ENCODE results near the gene ROR2. TPM values are rescaled to one million over a fixed set of nuclear protein-coding genes. Genes with fewer than 3 reads are reported as not detected.

The ROR2 gene
- total RNA-seq, 2 donors from 2014 or later: 37.2 to 43.9 TPM

GRCh38 chr9:91890662-91891061 is 59.4 kb downstream of the ROR2 start:
- Histone ChIP-seq H3K27ac (no peak overlapping the region), H3K36me3 (no peaks in the 10 kb centered on the region), H3K27me3 (replicated peaks; ENCODE audit: insufficient read depth) (no peaks in the 10 kb centered on the region), H3K4me1 (replicated peaks) (no peaks in the 10 kb centered on the region), H3K9me3 (no peaks in the 10 kb centered on the region), H3K4me3 (no peak overlapping the region)
- no peak for TF ChIP-seq POLR2AphosphoS5 (IDR thresholded peaks at IDR 0.05)
- no peak for DNase-seq (ENCODE audit: low spot score)
- WGBS: 51% methylated on average over 3 of the region's 3 CpGs
- intact Hi-C loops (cut with DNase I): no loop called here

DNA sequence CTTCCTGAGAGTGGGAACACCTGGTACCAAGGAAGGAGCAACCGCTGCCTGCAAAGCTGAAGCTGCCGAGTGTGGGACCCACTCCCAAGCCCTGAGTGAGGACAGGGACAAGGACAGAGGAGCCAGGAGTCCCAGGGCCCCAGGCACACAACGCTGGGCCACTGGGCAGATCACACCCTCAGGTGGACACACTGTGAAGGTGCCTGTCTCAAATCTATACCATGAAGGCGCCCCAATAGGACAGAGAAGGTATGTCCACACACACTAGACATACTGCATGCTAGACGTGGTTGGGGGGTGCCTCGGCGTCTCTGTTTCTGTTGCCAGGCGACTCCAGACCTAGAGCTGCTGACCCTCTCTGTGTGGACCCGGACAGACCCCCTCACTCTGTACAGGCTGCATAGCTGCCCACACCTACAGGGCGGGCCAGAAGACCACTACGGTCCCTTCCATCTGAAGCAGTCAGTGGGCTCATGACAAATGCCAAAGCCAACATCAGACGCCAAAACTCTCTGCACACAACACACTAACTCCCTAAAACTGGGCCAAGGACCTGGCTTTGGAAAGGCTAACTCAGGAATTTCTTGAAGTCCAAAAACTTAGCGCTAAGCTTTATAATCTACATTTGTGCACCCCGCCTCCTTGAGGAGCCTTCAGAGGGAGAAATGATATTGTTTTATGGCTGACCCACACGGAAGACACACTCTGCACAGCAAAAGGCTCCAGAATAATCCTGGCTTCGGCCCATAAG is 60.7 kb downstream of the ROR2 start:
- H3K9me3 ChIP-seq: no peaks in the 10 kb centered on the region
- no peak for TF ChIP-seq POLR2A (IDR thresholded peaks at IDR 0.05)
- H3K4me1 ChIP-seq (replicated peaks): no peaks in the 10 kb centered on the region
- intact Hi-C loops (cut with DNase I): no loop called here
- H3K36me3 ChIP-seq: no peaks in the 10 kb centered on the region
- 79% methylated on average over 16 of the region's 16 CpGs for whole genome bisulfite sequencing
- no peak overlapping the region for H3K4me3 ChIP-seq
- H3K27ac ChIP-seq: peak overlapping the region; percentile 46 to 47
- no peak for DNase-seq (ENCODE audit: low spot score)
- H3K27me3 ChIP-seq (replicated peaks; ENCODE audit: insufficient read depth): no peaks in the 10 kb centered on the region

- intact Hi-C loops (cut with DNase I): loop anchor here (2.0 kb wide), 1 partner anchor 20 kb away; no protein-coding TSS in a partner anchor
- Histone ChIP-seq H3K4me3 (peak overlapping the region in 1 of 2 donors; percentile 7), H3K27ac (no peak overlapping the region), H3K27me3 (replicated peaks; ENCODE audit: insufficient read depth) (no peaks in the 10 kb centered on the region), H3K36me3 (no peaks in the 10 kb centered on the region), H3K4me1 (replicated peaks) (no peaks in the 10 kb centered on the region), H3K9me3 (no peaks in the 10 kb centered on the region)
- TF ChIP-seq POLR2A (IDR thresholded peaks at IDR 0.05) (no peak), CTCF (IDR thresholded peaks at IDR 0.05) (no peak), POLR2AphosphoS5 (IDR thresholded peaks at IDR 0.05) (no peak)
- DNase-seq (ENCODE audit: low spot score): no peak
- WGBS: 61% methylated on average over 30 of the region's 32 CpGs
These were observed 63.5 kb downstream of the ROR2 start for GRCh38 chr9:91886414-91887076.

GRCh38 chr9:91885746-91886413 is 64.1 kb downstream of the ROR2 start:
- intact Hi-C loops (cut with DNase I): loop anchor here (2.0 kb wide), 1 partner anchor 21 kb away; no protein-coding TSS in a partner anchor
- Histone ChIP-seq H3K9me3 (no peaks in the 10 kb centered on the region), H3K4me3 (peak overlapping the region in 1 of 2 donors; percentile 7), H3K27me3 (replicated peaks; ENCODE audit: insufficient read depth) (no peaks in the 10 kb centered on the region), H3K36me3 (no peaks in the 10 kb centered on the region), H3K4me1 (replicated peaks) (no peaks in the 10 kb centered on the region), H3K27ac (no peak overlapping the region)
- no peak for DNase-seq (ENCODE audit: low spot score)
- 82% methylated on average over 22 of the region's 22 CpGs for WGBS
- TF ChIP-seq POLR2AphosphoS5 (IDR thresholded peaks at IDR 0.05) (no peak), POLR2A (IDR thresholded peaks at IDR 0.05) (no peak), CTCF (IDR thresholded peaks at IDR 0.05) (no peak)

- intact Hi-C loops (cut with DNase I): no loop called here
- Histone ChIP-seq H3K27ac (no peak overlapping the region), H3K4me3 (no peak overlapping the region), H3K9me3 (no peaks in the 10 kb centered on the region), H3K4me1 (replicated peaks) (no peaks in the 10 kb centered on the region), H3K36me3 (no peaks in the 10 kb centered on the region), H3K27me3 (replicated peaks; ENCODE audit: insufficient read depth) (no peaks in the 10 kb centered on the region)
- WGBS: 75% methylated on average over 12 of the region's 12 CpGs
- DNase-seq (ENCODE audit: low spot score): no peak
- TF ChIP-seq POLR2AphosphoS5 (IDR thresholded peaks at IDR 0.05) (no peak), CTCF (IDR thresholded peaks at IDR 0.05) (no peak), POLR2A (IDR thresholded peaks at IDR 0.05) (no peak)
These were observed 65.0 kb downstream of the ROR2 start for GRCh38 chr9:91884696-91885687.
